ENCODE measurements around the gene ATXN7L1.
"Not testable (repeated sequence)": the region's sequence is repeated elsewhere in the genome, so short reads cannot be mapped to it uniquely, and the experiment has no call there.

The ATXN7L1 gene

GRCh38 chr7:105892387-105892786, 16.0 kb upstream of the ATXN7L1 start:
- Histone ChIP-seq H3K36me3 (ENCODE audit: control insufficient read depth in 1 of 2, insufficient read depth in 2 of 2, low read length in 2 of 2) (no peaks in the 10 kb centered on the region), H3K27ac (ENCODE audit: low read depth, low read length) (no peak overlapping the region), H3K4me3 (ENCODE audit: low read depth in 1 of 2, low read length in 2 of 2) (no peak overlapping the region), H3K4me1 (ENCODE audit: control insufficient read depth in 1 of 2, insufficient read depth in 2 of 2, low read length in 2 of 2) (peaks cover 0 to 12% of the 10 kb centered on the region in 2 donors), H3K9ac (ENCODE audit: low read depth in 1 of 2, low read length in 2 of 2) (no peak overlapping the region), H3K27me3 (ENCODE audit: control insufficient read depth in 1 of 2, insufficient read depth in 2 of 2, low read length in 2 of 2) (no peaks in the 10 kb centered on the region), H3K9me3 (ENCODE audit: control insufficient read depth in 1 of 2, low read length in 2 of 2) (no peaks in the 10 kb centered on the region)

- no peak overlapping the region for H3K27ac ChIP-seq (ENCODE audit: low read depth, low read length)
- H3K27me3 ChIP-seq (ENCODE audit: control insufficient read depth in 1 of 2, insufficient read depth in 2 of 2, low read length in 2 of 2): no peaks in the 10 kb centered on the region
- H3K36me3 ChIP-seq (ENCODE audit: control insufficient read depth in 1 of 2, insufficient read depth in 2 of 2, low read length in 2 of 2): no peaks in the 10 kb centered on the region
- H3K9ac ChIP-seq (ENCODE audit: low read depth in 1 of 2, low read length in 2 of 2): no peak overlapping the region
- H3K4me3 ChIP-seq (ENCODE audit: low read depth in 1 of 2, low read length in 2 of 2): no peak overlapping the region
- peaks cover 0 to 4% of the 10 kb centered on the region in 2 donors for H3K4me1 ChIP-seq (ENCODE audit: control insufficient read depth in 1 of 2, insufficient read depth in 2 of 2, low read length in 2 of 2)
- no peaks in the 10 kb centered on the region for H3K9me3 ChIP-seq (ENCODE audit: control insufficient read depth in 1 of 2, low read length in 2 of 2)
These were observed 14.0 kb upstream of the ATXN7L1 start for GRCh38 chr7:105890290-105890997.

DNA sequence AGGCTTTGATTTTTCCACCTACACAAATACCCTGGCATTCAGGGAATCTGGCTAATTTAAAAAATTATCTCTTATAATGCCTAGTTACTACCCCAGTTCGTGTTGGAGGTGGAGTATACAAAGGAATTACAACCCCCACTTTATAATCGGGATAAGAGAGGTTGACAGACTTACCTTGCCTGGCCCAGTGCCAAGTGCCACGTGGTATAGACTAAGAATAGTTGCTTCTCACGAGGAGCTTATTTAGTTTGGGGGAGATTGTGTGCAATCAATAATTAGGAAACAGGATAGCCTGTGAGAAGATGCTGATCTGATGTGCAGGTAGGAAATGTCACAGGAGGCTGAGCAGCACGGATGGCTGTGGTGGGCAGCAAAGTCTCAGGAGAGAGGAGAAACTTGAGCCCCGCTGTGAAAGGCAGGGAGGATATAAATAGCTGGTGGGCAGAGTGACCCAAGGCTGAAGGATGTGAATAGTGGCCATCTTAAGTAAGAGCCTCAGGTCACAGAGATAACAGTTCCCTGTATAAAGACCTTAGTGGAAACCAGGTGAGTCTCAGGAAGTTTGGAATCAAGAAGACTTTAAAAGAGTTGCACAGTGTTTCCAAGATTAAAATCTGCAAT, 11.3 kb upstream of the ATXN7L1 start:
- Histone ChIP-seq H3K27me3 (ENCODE audit: control insufficient read depth in 1 of 2, insufficient read depth in 2 of 2, low read length in 2 of 2) (no peaks in the 10 kb centered on the region), H3K9me3 (ENCODE audit: control insufficient read depth in 1 of 2, low read length in 2 of 2) (no peaks in the 10 kb centered on the region), H3K4me3 (ENCODE audit: low read depth in 1 of 2, low read length in 2 of 2) (no peak overlapping the region), H3K27ac (ENCODE audit: low read depth, low read length) (no peak overlapping the region), H3K9ac (ENCODE audit: low read depth in 1 of 2, low read length in 2 of 2) (no peak overlapping the region), H3K36me3 (ENCODE audit: control insufficient read depth in 1 of 2, insufficient read depth in 2 of 2, low read length in 2 of 2) (no peaks in the 10 kb centered on the region), H3K4me1 (ENCODE audit: control insufficient read depth in 1 of 2, insufficient read depth in 2 of 2, low read length in 2 of 2) (peaks cover 0 to 4% of the 10 kb centered on the region in 2 donors)

GRCh38 chr7:105886776-105887175, 10.4 kb upstream of the ATXN7L1 start:
- Histone ChIP-seq H3K27ac (ENCODE audit: low read depth, low read length) (no peak overlapping the region), H3K36me3 (ENCODE audit: control insufficient read depth in 1 of 2, insufficient read depth in 2 of 2, low read length in 2 of 2) (no peaks in the 10 kb centered on the region), H3K9me3 (ENCODE audit: control insufficient read depth in 1 of 2, low read length in 2 of 2) (no peaks in the 10 kb centered on the region), H3K4me1 (ENCODE audit: control insufficient read depth in 1 of 2, insufficient read depth in 2 of 2, low read length in 2 of 2) (peaks cover 0 to 4% of the 10 kb centered on the region in 2 donors), H3K9ac (ENCODE audit: low read depth in 1 of 2, low read length in 2 of 2) (no peak overlapping the region), H3K4me3 (ENCODE audit: low read depth in 1 of 2, low read length in 2 of 2) (no peak overlapping the region), H3K27me3 (ENCODE audit: control insufficient read depth in 1 of 2, insufficient read depth in 2 of 2, low read length in 2 of 2) (no peaks in the 10 kb centered on the region)

DNA sequence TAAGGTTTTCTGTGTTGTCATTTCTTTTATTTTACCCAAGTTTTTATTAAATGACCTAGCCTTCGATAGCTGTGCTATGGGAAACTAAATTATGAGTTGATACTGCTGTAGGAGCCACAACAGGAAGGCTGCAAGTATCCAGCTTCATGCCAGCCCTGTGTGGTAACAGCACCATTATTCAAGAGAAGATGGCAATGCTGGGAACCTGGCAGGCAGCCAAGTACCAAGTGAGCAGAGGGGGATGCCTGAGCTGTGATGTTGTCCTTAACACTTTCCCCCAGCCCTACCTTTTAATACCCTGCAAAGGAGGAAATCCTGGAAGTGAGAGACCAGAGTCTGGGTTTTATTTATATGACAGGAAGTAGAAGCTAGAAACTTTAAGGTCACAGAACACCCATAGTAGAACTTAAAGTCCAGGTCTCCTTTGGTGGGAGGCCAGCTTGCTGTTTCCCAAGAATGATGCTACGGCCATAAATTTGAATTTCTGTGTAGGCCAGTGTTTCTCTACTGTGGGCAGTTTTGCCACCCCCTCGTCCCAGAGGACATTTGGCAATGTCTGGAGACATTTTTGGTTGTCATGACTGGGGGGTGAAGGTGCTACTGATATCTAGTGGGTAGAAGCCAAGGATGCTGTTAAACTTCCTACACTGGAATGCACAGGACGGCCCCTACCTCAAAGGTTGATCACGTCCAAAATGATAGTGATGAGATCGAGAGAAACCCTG, 9.2 kb upstream of the ATXN7L1 start:
- Histone ChIP-seq H3K9me3 (ENCODE audit: control insufficient read depth in 1 of 2, low read length in 2 of 2) (no peaks in the 10 kb centered on the region), H3K36me3 (ENCODE audit: control insufficient read depth in 1 of 2, insufficient read depth in 2 of 2, low read length in 2 of 2) (no peaks in the 10 kb centered on the region), H3K4me1 (ENCODE audit: control insufficient read depth in 1 of 2, insufficient read depth in 2 of 2, low read length in 2 of 2) (peaks cover 0 to 4% of the 10 kb centered on the region in 2 donors), H3K9ac (ENCODE audit: low read depth in 1 of 2, low read length in 2 of 2) (no peak overlapping the region), H3K27me3 (ENCODE audit: control insufficient read depth in 1 of 2, insufficient read depth in 2 of 2, low read length in 2 of 2) (no peaks in the 10 kb centered on the region), H3K27ac (ENCODE audit: low read depth, low read length) (no peak overlapping the region), H3K4me3 (ENCODE audit: low read depth in 1 of 2, low read length in 2 of 2) (no peak overlapping the region)

DNA sequence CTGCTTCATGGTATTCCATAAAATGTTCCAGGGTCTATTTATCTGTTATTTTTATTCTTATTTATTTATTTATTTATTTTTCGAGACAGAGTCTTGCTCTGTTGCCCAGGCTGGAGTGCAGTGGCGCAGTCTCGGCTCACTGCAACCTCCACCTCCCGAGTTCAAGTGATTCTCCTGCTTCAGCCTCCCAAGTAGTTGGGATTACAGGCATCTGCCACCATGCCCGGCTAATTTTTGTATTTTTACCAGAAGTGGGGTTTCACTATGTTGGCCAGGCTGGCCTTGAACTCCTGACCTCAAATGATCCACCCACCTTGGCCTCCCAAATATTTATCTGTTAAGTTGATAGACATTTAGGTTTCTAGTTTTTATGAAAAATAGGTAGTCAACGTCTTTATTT, 6.8 kb upstream of the ATXN7L1 start:
- H3K27ac ChIP-seq (ENCODE audit: low read depth, low read length); H3K9me3 ChIP-seq (ENCODE audit: control insufficient read depth in 1 of 2, low read length in 2 of 2); H3K4me3 ChIP-seq (ENCODE audit: low read depth in 1 of 2, low read length in 2 of 2); H3K27me3 ChIP-seq (ENCODE audit: control insufficient read depth in 1 of 2, insufficient read depth in 2 of 2, low read length in 2 of 2); H3K9ac ChIP-seq (ENCODE audit: low read depth in 1 of 2, low read length in 2 of 2); H3K36me3 ChIP-seq (ENCODE audit: control insufficient read depth in 1 of 2, insufficient read depth in 2 of 2, low read length in 2 of 2): not testable (repeated sequence)
- peaks cover 10 to 17% of the 10 kb centered on the region in 2 donors for H3K4me1 ChIP-seq (ENCODE audit: control insufficient read depth in 1 of 2, insufficient read depth in 2 of 2, low read length in 2 of 2)

GRCh38 chr7:105881439-105881838, 5.0 kb upstream of the ATXN7L1 start:
- peaks cover 15 to 21% of the 10 kb centered on the region in 2 donors for H3K4me1 ChIP-seq (ENCODE audit: control insufficient read depth in 1 of 2, insufficient read depth in 2 of 2, low read length in 2 of 2)
- no peak overlapping the region for H3K9ac ChIP-seq (ENCODE audit: low read depth in 1 of 2, low read length in 2 of 2)
- H3K36me3 ChIP-seq (ENCODE audit: control insufficient read depth in 1 of 2, insufficient read depth in 2 of 2, low read length in 2 of 2): no peaks in the 10 kb centered on the region
- H3K9me3 ChIP-seq (ENCODE audit: control insufficient read depth in 1 of 2, low read length in 2 of 2): no peaks in the 10 kb centered on the region
- H3K27ac ChIP-seq (ENCODE audit: low read depth, low read length): no peak overlapping the region
- no peak overlapping the region for H3K4me3 ChIP-seq (ENCODE audit: low read depth in 1 of 2, low read length in 2 of 2)
- H3K27me3 ChIP-seq (ENCODE audit: control insufficient read depth in 1 of 2, insufficient read depth in 2 of 2, low read length in 2 of 2): no peaks in the 10 kb centered on the region

DNA sequence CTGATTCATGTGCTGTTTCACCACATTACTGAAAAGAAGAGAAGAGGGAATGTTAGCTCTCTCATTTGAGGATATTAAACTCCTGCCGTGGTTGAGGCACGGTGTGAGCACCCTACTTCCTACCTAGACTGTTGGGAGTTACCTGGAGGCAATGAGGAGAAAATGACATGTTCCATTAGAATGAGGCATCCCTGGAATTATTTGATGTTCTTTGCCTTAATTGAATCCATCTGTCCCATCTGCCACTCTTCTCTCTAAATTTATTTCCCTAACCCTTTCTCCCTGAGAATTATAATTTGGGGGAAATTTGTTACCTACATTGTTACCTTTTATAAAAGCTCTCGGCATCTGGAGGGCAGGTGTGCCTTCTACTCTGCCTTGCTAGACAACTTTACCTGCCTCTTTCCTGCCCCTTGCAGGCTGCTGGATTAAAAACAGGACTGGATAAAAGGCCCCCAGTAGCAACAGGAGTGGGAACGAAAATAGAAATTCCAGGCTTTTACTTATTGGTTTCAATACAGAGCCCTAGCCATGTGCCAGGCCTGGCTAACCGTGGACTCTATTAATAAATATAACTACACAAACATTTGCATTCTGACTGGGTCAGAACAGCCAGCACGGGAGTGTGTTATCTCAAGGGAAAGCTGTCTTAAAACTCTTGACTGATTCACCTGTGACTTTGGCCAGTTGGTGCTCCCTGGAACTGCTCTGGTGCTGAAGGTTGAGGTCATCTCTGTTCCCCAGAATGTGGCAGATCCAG, 4.4 kb upstream of the ATXN7L1 start:
- H3K4me3 ChIP-seq (ENCODE audit: low read depth in 1 of 2, low read length in 2 of 2): no peak overlapping the region
- no peak overlapping the region for H3K9ac ChIP-seq (ENCODE audit: low read depth in 1 of 2, low read length in 2 of 2)
- no peaks in the 10 kb centered on the region for H3K9me3 ChIP-seq (ENCODE audit: control insufficient read depth in 1 of 2, low read length in 2 of 2)
- no peaks in the 10 kb centered on the region for H3K36me3 ChIP-seq (ENCODE audit: control insufficient read depth in 1 of 2, insufficient read depth in 2 of 2, low read length in 2 of 2)
- no peak overlapping the region for H3K27ac ChIP-seq (ENCODE audit: low read depth, low read length)
- H3K4me1 ChIP-seq (ENCODE audit: control insufficient read depth in 1 of 2, insufficient read depth in 2 of 2, low read length in 2 of 2): peaks cover 15 to 21% of the 10 kb centered on the region in 2 donors
- no peaks in the 10 kb centered on the region for H3K27me3 ChIP-seq (ENCODE audit: control insufficient read depth in 1 of 2, insufficient read depth in 2 of 2, low read length in 2 of 2)

DNA sequence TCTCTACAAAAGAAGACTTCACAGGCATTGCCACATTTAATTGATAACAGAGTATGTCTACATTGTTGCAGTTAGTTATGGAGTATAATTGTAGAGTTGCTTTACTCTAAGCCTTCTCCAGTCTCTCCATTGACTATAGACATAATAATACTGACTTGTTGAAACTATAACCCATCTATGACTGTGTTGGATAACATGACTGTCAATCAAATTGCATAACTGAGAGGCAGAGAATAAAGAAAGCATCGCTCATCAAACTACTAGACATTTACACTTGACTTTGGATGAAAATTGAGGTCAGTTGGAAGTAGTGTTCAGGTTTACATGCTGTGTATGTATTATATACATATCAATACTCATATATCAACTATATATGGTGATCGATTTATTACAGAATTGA, 3.4 kb upstream of the ATXN7L1 start:
- H3K36me3 ChIP-seq (ENCODE audit: control insufficient read depth in 1 of 2, insufficient read depth in 2 of 2, low read length in 2 of 2): no peaks in the 10 kb centered on the region
- peaks cover 23 to 27% of the 10 kb centered on the region in 2 donors for H3K4me1 ChIP-seq (ENCODE audit: control insufficient read depth in 1 of 2, insufficient read depth in 2 of 2, low read length in 2 of 2)
- H3K4me3 ChIP-seq (ENCODE audit: low read depth in 1 of 2, low read length in 2 of 2): no peak overlapping the region
- no peaks in the 10 kb centered on the region for H3K9me3 ChIP-seq (ENCODE audit: control insufficient read depth in 1 of 2, low read length in 2 of 2)
- H3K27ac ChIP-seq (ENCODE audit: low read depth, low read length): no peak overlapping the region
- H3K9ac ChIP-seq (ENCODE audit: low read depth in 1 of 2, low read length in 2 of 2): no peak overlapping the region
- no peaks in the 10 kb centered on the region for H3K27me3 ChIP-seq (ENCODE audit: control insufficient read depth in 1 of 2, insufficient read depth in 2 of 2, low read length in 2 of 2)

Measured in duodenal mucosa (tissue), 2 donors.